Measurements from ENCODE around the gene TEAD4.

The TEAD4 gene

GRCh38 chr12:2959192-2959504 is at the start of gene TEAD4:
Gene TEAD4, plus strand, starts transcription at chr12:2959397.
- Histone ChIP-seq H3K9me3 (ENCODE audit: low read depth, low read length) (no peaks in the 10 kb centered on the region), H3K27ac (peak within 1 kb of the TSS; percentile 83), H3K36me3 (ENCODE audit: insufficient read depth, low read length) (no peaks in the 10 kb centered on the region), H3K9ac (ENCODE audit: insufficient read length) (peak within 1 kb of the TSS; percentile 88), H3K4me3 (peak within 1 kb of the TSS; percentile 81)
- no peak for DNase-seq (ENCODE audit: low read depth, low spot score)
- TF ChIP-seq FOXP2 (optimal IDR thresholded peaks at IDR 0.05; ENCODE audit: control extremely low read depth, extremely low read length, insufficient read depth) (no peak), POLR2AphosphoS5 (IDR thresholded peaks at IDR 0.05; ENCODE audit: borderline replicate concordance, low read depth, low read length) (no peak; the same call in 1 of the 2 replicates), EZH2 (IDR thresholded peaks at IDR 0.05) (no peak)

GRCh38 chr12:2912216-2912575 is 47.0 kb upstream of the TEAD4 start:
- TF ChIP-seq FOXP2 (optimal IDR thresholded peaks at IDR 0.05; ENCODE audit: control extremely low read depth, extremely low read length, insufficient read depth), result no peak
- no peak for TF ChIP-seq EZH2 (IDR thresholded peaks at IDR 0.05)
- TF ChIP-seq POLR2AphosphoS5 (IDR thresholded peaks at IDR 0.05; ENCODE audit: borderline replicate concordance, low read depth, low read length), result no peak
- DNase-seq (ENCODE audit: low read depth, low spot score), result no peak
- no peak overlapping the region for H3K4me3 ChIP-seq
- no peaks in the 10 kb centered on the region for H3K9me3 ChIP-seq (ENCODE audit: low read depth, low read length)
- no peak overlapping the region for H3K9ac ChIP-seq (ENCODE audit: insufficient read length)
- H3K27ac ChIP-seq, result peak overlapping the region; percentile 52
- peaks cover 22% of the 10 kb centered on the region for H3K36me3 ChIP-seq (ENCODE audit: insufficient read depth, low read length)

GRCh38 chr12:2919249-2919648 is 39.9 kb upstream of the TEAD4 start:
- Histone ChIP-seq H3K4me3 (no peak overlapping the region), H3K36me3 (ENCODE audit: insufficient read depth, low read length) (peaks cover 25% of the 10 kb centered on the region), H3K9me3 (ENCODE audit: low read depth, low read length) (no peaks in the 10 kb centered on the region), H3K9ac (ENCODE audit: insufficient read length) (no peak overlapping the region), H3K27ac (no peak overlapping the region)
- no peak for TF ChIP-seq FOXP2 (optimal IDR thresholded peaks at IDR 0.05; ENCODE audit: control extremely low read depth, extremely low read length, insufficient read depth)
- no peak for DNase-seq (ENCODE audit: low read depth, low spot score)

- Histone ChIP-seq H3K9me3 (ENCODE audit: low read depth, low read length) (no peaks in the 10 kb centered on the region), H3K36me3 (ENCODE audit: insufficient read depth, low read length) (peaks cover 44% of the 10 kb centered on the region), H3K27ac (no peak overlapping the region), H3K4me3 (no peak overlapping the region), H3K9ac (ENCODE audit: insufficient read length) (no peak overlapping the region)
- no peak for DNase-seq (ENCODE audit: low read depth, low spot score)
- TF ChIP-seq POLR2AphosphoS5 (IDR thresholded peaks at IDR 0.05; ENCODE audit: borderline replicate concordance, low read depth, low read length), result no peak
- no peak for TF ChIP-seq EZH2 (IDR thresholded peaks at IDR 0.05)
- TF ChIP-seq FOXP2 (optimal IDR thresholded peaks at IDR 0.05; ENCODE audit: control extremely low read depth, extremely low read length, insufficient read depth), result no peak
These were observed 36.9 kb upstream of the TEAD4 start for GRCh38 chr12:2922329-2922728.

GRCh38 chr12:2923057-2923456 is 36.1 kb upstream of the TEAD4 start:
- H3K9ac ChIP-seq (ENCODE audit: insufficient read length), result no peak overlapping the region
- no peaks in the 10 kb centered on the region for H3K9me3 ChIP-seq (ENCODE audit: low read depth, low read length)
- DNase-seq (ENCODE audit: low read depth, low spot score), result no peak
- no peak overlapping the region for H3K27ac ChIP-seq
- H3K36me3 ChIP-seq (ENCODE audit: insufficient read depth, low read length), result peaks cover 49% of the 10 kb centered on the region
- TF ChIP-seq EZH2 (IDR thresholded peaks at IDR 0.05), result no peak
- TF ChIP-seq POLR2AphosphoS5 (IDR thresholded peaks at IDR 0.05; ENCODE audit: borderline replicate concordance, low read depth, low read length), result no peak
- TF ChIP-seq FOXP2 (optimal IDR thresholded peaks at IDR 0.05; ENCODE audit: control extremely low read depth, extremely low read length, insufficient read depth), result no peak
- H3K4me3 ChIP-seq, result no peak overlapping the region

GRCh38 chr12:2924019-2924418 is 35.2 kb upstream of the TEAD4 start:
- Histone ChIP-seq H3K27ac (no peak overlapping the region), H3K36me3 (ENCODE audit: insufficient read depth, low read length) (peaks cover 49% of the 10 kb centered on the region), H3K9ac (ENCODE audit: insufficient read length) (no peak overlapping the region), H3K4me3 (no peak overlapping the region), H3K9me3 (ENCODE audit: low read depth, low read length) (no peaks in the 10 kb centered on the region)
- no peak for DNase-seq (ENCODE audit: low read depth, low spot score)
- no peak for TF ChIP-seq POLR2AphosphoS5 (IDR thresholded peaks at IDR 0.05; ENCODE audit: borderline replicate concordance, low read depth, low read length)
- TF ChIP-seq FOXP2 (optimal IDR thresholded peaks at IDR 0.05; ENCODE audit: control extremely low read depth, extremely low read length, insufficient read depth), result no peak
- no peak for TF ChIP-seq EZH2 (IDR thresholded peaks at IDR 0.05)

GRCh38 chr12:2925322-2925995 is 33.7 kb upstream of the TEAD4 start:
- peaks cover 53% of the 10 kb centered on the region for H3K36me3 ChIP-seq (ENCODE audit: insufficient read depth, low read length)
- no peak for TF ChIP-seq EZH2 (IDR thresholded peaks at IDR 0.05)
- TF ChIP-seq POLR2AphosphoS5 (IDR thresholded peaks at IDR 0.05; ENCODE audit: borderline replicate concordance, low read depth, low read length), result no peak
- TF ChIP-seq FOXP2 (optimal IDR thresholded peaks at IDR 0.05; ENCODE audit: control extremely low read depth, extremely low read length, insufficient read depth), result no peak
- no peak overlapping the region for H3K27ac ChIP-seq
- H3K9me3 ChIP-seq (ENCODE audit: low read depth, low read length), result no peaks in the 10 kb centered on the region
- no peak for DNase-seq (ENCODE audit: low read depth, low spot score)
- H3K9ac ChIP-seq (ENCODE audit: insufficient read length), result no peak overlapping the region
- H3K4me3 ChIP-seq, result no peak overlapping the region

GRCh38 chr12:2930865-2931264 is 28.3 kb upstream of the TEAD4 start:
- Histone ChIP-seq H3K27ac (no peak overlapping the region), H3K36me3 (ENCODE audit: insufficient read depth, low read length) (peaks cover 57% of the 10 kb centered on the region), H3K9me3 (ENCODE audit: low read depth, low read length) (no peaks in the 10 kb centered on the region), H3K4me3 (no peak overlapping the region), H3K9ac (ENCODE audit: insufficient read length) (no peak overlapping the region)
- no peak for DNase-seq (ENCODE audit: low read depth, low spot score)
- TF ChIP-seq EZH2 (IDR thresholded peaks at IDR 0.05), result no peak
- TF ChIP-seq POLR2AphosphoS5 (IDR thresholded peaks at IDR 0.05; ENCODE audit: borderline replicate concordance, low read depth, low read length), result no peak
- no peak for TF ChIP-seq FOXP2 (optimal IDR thresholded peaks at IDR 0.05; ENCODE audit: control extremely low read depth, extremely low read length, insufficient read depth)

- peaks cover 51% of the 10 kb centered on the region for H3K36me3 ChIP-seq (ENCODE audit: insufficient read depth, low read length)
- H3K9me3 ChIP-seq (ENCODE audit: low read depth, low read length), result no peaks in the 10 kb centered on the region
- no peak overlapping the region for H3K9ac ChIP-seq (ENCODE audit: insufficient read length)
- no peak overlapping the region for H3K4me3 ChIP-seq
- DNase-seq (ENCODE audit: low read depth, low spot score), result no peak
- no peak overlapping the region for H3K27ac ChIP-seq
- TF ChIP-seq FOXP2 (optimal IDR thresholded peaks at IDR 0.05; ENCODE audit: control extremely low read depth, extremely low read length, insufficient read depth) (no peak), EZH2 (IDR thresholded peaks at IDR 0.05) (no peak), POLR2AphosphoS5 (IDR thresholded peaks at IDR 0.05; ENCODE audit: borderline replicate concordance, low read depth, low read length) (no peak)
These were observed 25.6 kb upstream of the TEAD4 start for GRCh38 chr12:2933586-2933985.

Measured in SK-N-MC (cell line).